Measurements from ENCODE around the gene LSAMP. TPM values are rescaled to one million over a fixed set of nuclear protein-coding genes. Genes with fewer than 3 reads are reported as not detected.

LSAMP gene
- total RNA-seq, 1 experiment from 2014 or later: not detected

DNA sequence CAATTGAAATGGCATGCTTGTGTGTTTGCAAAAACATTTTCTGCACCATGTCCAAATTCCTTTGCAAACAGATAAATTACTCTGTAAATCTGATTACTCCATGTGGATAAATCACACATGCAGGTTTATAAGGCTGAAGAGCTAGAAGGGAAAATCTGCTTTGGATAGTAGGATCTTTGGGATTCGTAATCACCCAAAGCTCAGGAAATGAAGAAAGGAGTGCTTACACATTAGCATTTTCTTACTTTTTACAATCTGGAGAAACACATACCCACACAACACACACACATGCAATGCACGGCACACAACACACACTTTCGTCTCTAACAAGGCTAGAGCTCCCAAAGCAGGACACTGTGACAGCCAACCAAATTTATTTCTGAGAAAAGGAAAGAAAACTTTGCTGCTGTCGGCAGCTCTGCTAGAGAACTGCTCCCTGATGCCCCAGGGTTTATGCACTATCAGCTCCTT is 2.1 kb downstream of the LSAMP start:
- no peak for DNase-seq
- no peak overlapping the region for H3K4me3 Mint-ChIP-seq (ENCODE audit: unreplicated experiment)
- CTCF ChIA-PET: no interaction called here

GRCh38 chr3:116442331-116443021 is 2.8 kb downstream of the LSAMP start:
- Histone ChIP-seq H3K9me3 (no peaks in the 10 kb centered on the region), H3K4me3 (ENCODE audit: low read depth, low read length) (no peak overlapping the region), H3K36me3 (ENCODE audit: control insufficient read depth, insufficient read depth, low read length) (no peaks in the 10 kb centered on the region), H3K27me3 (replicated peaks; ENCODE audit: control insufficient read depth, insufficient read depth, low read length) (no peaks in the 10 kb centered on the region), H3K4me1 (no peaks in the 10 kb centered on the region)
- H3K36me3 Mint-ChIP-seq (ENCODE audit: insufficient read depth, unreplicated experiment): no peaks in the 10 kb centered on the region
- H3K27me3 Mint-ChIP-seq (ENCODE audit: insufficient read depth, unreplicated experiment): peaks cover 3% of the 10 kb centered on the region
- intact Hi-C loops (cut with micrococcal nuclease; ENCODE audit: unreplicated experiment): no loop called here
- no TSS peak for BruUV-seq (replicated peaks)
- no peak for TF ChIP-seq CTCF (IDR thresholded peaks at IDR 0.05; ENCODE audit: insufficient read depth in 1 of 2, low read depth in 1 of 2, low read length in 1 of 2, severe bottlenecking in 1 of 2, unreplicated experiment in 1 of 2)
- H3K4me1 Mint-ChIP-seq (ENCODE audit: low read depth, unreplicated experiment): no peaks in the 10 kb centered on the region
- no peak overlapping the region for H3K4me3 Mint-ChIP-seq (ENCODE audit: unreplicated experiment)
- H3K27ac Mint-ChIP-seq (ENCODE audit: unreplicated experiment): no peak overlapping the region
- no peak for DNase-seq
- ChIA-PET POLR2A (no interaction called here), CTCF (no interaction called here)
- no peaks in the 10 kb centered on the region for H3K9me3 Mint-ChIP-seq (ENCODE audit: unreplicated experiment)

More for the DNA sequence above, 2.1 kb downstream of the LSAMP start:
- POLR2A ChIA-PET: no interaction called here
- Mint-ChIP-seq H3K9me3 (ENCODE audit: unreplicated experiment) (no peaks in the 10 kb centered on the region), H3K27ac (ENCODE audit: unreplicated experiment) (no peak overlapping the region), H3K27me3 (ENCODE audit: insufficient read depth, unreplicated experiment) (peaks cover 3% of the 10 kb centered on the region), H3K4me1 (ENCODE audit: low read depth, unreplicated experiment) (no peaks in the 10 kb centered on the region), H3K36me3 (ENCODE audit: insufficient read depth, unreplicated experiment) (no peaks in the 10 kb centered on the region)
- H3K4me1 ChIP-seq: no peaks in the 10 kb centered on the region
- no peaks in the 10 kb centered on the region for H3K36me3 ChIP-seq (ENCODE audit: control insufficient read depth, insufficient read depth, low read length)
- TF ChIP-seq CTCF (IDR thresholded peaks at IDR 0.05; ENCODE audit: insufficient read depth in 1 of 2, low read depth in 1 of 2, low read length in 1 of 2, severe bottlenecking in 1 of 2, unreplicated experiment in 1 of 2): no peak
- intact Hi-C loops (cut with micrococcal nuclease; ENCODE audit: unreplicated experiment): no loop called here
- no peak overlapping the region for H3K4me3 ChIP-seq (ENCODE audit: low read depth, low read length)
- H3K9me3 ChIP-seq: no peaks in the 10 kb centered on the region
- no peaks in the 10 kb centered on the region for H3K27me3 ChIP-seq (replicated peaks; ENCODE audit: control insufficient read depth, insufficient read depth, low read length)
- no TSS peak for BruUV-seq (replicated peaks)

DNA sequence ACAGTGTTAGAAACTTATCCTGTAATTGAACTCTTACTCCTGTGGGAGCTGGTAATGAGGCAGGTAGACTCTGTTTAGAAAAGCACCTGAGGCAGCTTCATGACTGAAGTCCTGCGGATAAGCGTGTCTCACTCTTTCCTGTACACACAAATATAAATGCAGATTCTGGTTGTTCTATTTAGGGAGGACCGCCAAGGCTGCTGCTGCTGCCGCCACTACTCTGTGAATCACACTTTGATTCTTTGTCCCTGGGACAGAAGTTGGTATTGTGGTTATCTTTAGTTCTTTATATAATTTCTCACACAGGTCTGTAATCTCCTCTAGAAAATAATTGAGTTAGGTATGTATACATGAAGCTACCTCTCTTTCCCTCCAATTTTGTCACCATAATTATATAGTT is 3.6 kb downstream of the LSAMP start:
- H3K27ac Mint-ChIP-seq (ENCODE audit: unreplicated experiment): no peak overlapping the region
- H3K4me1 ChIP-seq: no peaks in the 10 kb centered on the region
- no peaks in the 10 kb centered on the region for H3K36me3 Mint-ChIP-seq (ENCODE audit: insufficient read depth, unreplicated experiment)
- H3K9me3 Mint-ChIP-seq (ENCODE audit: unreplicated experiment): no peaks in the 10 kb centered on the region
- no peaks in the 10 kb centered on the region for H3K36me3 ChIP-seq (ENCODE audit: control insufficient read depth, insufficient read depth, low read length)
- H3K4me1 Mint-ChIP-seq (ENCODE audit: low read depth, unreplicated experiment): no peaks in the 10 kb centered on the region
- intact Hi-C loops (cut with micrococcal nuclease; ENCODE audit: unreplicated experiment): no loop called here
- ChIA-PET POLR2A (no interaction called here), CTCF (no interaction called here)
- no peak for DNase-seq
- peaks cover 3% of the 10 kb centered on the region for H3K27me3 Mint-ChIP-seq (ENCODE audit: insufficient read depth, unreplicated experiment)
- BruUV-seq (replicated peaks): no TSS peak
- no peak overlapping the region for H3K4me3 Mint-ChIP-seq (ENCODE audit: unreplicated experiment)
- no peak overlapping the region for H3K4me3 ChIP-seq (ENCODE audit: low read depth, low read length)
- no peaks in the 10 kb centered on the region for H3K27me3 ChIP-seq (replicated peaks; ENCODE audit: control insufficient read depth, insufficient read depth, low read length)
- no peak for TF ChIP-seq CTCF (IDR thresholded peaks at IDR 0.05; ENCODE audit: insufficient read depth in 1 of 2, low read depth in 1 of 2, low read length in 1 of 2, severe bottlenecking in 1 of 2, unreplicated experiment in 1 of 2)
- H3K9me3 ChIP-seq: no peaks in the 10 kb centered on the region

Measured in Caco-2 (cell line).